GM23338 (cell line): ENCODE results near the gene PLXND1.
"Not testable (repeated sequence)": the region's sequence is repeated elsewhere in the genome, so short reads cannot be mapped to it uniquely, and the experiment has no call there.

Experiments used
- CREB1 ChIP-seq: fragments of 250-450 bp; sonication (Bioruptor Pico); IDR thresholded peaks from 2 replicates; pipeline ENCODE4 v1.5.0; 2020; ENCODE audit warnings: low read depth, mild to moderate bottlenecking, moderate library complexity
- CTCF ChIP-seq, 2 experiments: fragments of 200-600 bp in 1 of 2; sonication (generic) in 1 of 2; conservative IDR thresholded peaks; 2 replicates each; pipeline versions ENCODE4 v1.5.1 to v1.6.1; 2016 to 2017; ENCODE audit warnings: antibody characterized with exemption in 2 of 2, low read depth in 2 of 2, mild to moderate bottlenecking in 2 of 2, moderate library complexity in 1 of 2
- ETS1 ChIP-seq: IDR thresholded peaks from 2 replicates; pipeline ENCODE4 v1.6.1; 2016; ENCODE audit warnings: antibody characterized with exemption
- EZH2 ChIP-seq: fragments of 200-600 bp; sonication (generic); IDR thresholded peaks from one replicate; pipeline ENCODE4 v1.8.0; 2017; ENCODE audit warnings: antibody characterized with exemption, mild to moderate bottlenecking, low read depth; ENCODE audit not compliant: unreplicated experiment
- EZH2phosphoT487 ChIP-seq: fragments of 200-600 bp; sonication (generic); IDR thresholded peaks from one replicate; pipeline ENCODE4 v1.8.1; 2018; ENCODE audit warnings: antibody characterized with exemption; ENCODE audit not compliant: unreplicated experiment
- JUNB ChIP-seq: IDR thresholded peaks from one replicate; pipeline ENCODE4 v1.6.1; 2016; ENCODE audit warnings: antibody characterized with exemption; ENCODE audit not compliant: unreplicated experiment
- POLR2AphosphoS5 ChIP-seq: IDR thresholded peaks from 2 replicates; pipeline ENCODE4 v1.6.1; 2016; ENCODE audit warnings: antibody characterized with exemption, low read depth
- REST ChIP-seq: IDR thresholded peaks from one replicate; pipeline ENCODE4 v1.6.1; 2018; ENCODE audit warnings: antibody characterized with exemption; ENCODE audit not compliant: unreplicated experiment
- ZNF114 ChIP-seq: fragments of 250-450 bp; sonication (Bioruptor Pico); IDR thresholded peaks from 2 replicates; pipeline ENCODE4 v1.5.0; 2020; ENCODE audit warnings: mild to moderate bottlenecking, moderate library complexity
- ZNF462 ChIP-seq: fragments of 250-450 bp; sonication (Bioruptor Pico); IDR thresholded peaks from 2 replicates; pipeline ENCODE4 v1.5.0; 2020; ENCODE audit warnings: mild to moderate bottlenecking, moderate library complexity

- not testable (repeated sequence) for TF ChIP-seq REST; JUNB; CTCF (conservative IDR thresholded peaks at IDR 0.05; ENCODE audit: low read depth in 2 of 2); EZH2; POLR2AphosphoS5; ZNF114 (CRISPR knock-in tag); ETS1; ZNF462; EZH2phosphoT487; CREB1
Measured at GRCh38 chr3:129515821-129516432, 90.5 kb downstream of the PLXND1 start.
